Left ventricle myocardium inferior (tissue), 1 donor: ENCODE data around the gene OTOGL. TPM values are rescaled to one million over a fixed set of nuclear protein-coding genes. Genes with fewer than 3 reads are reported as not detected.
"Not testable (repeated sequence)": the region's sequence is repeated elsewhere in the genome, so short reads cannot be mapped to it uniquely, and the experiment has no call there.

ENCODE experiments used
- DNase-seq: peaks from one replicate; pipeline ENCODE4 v3.0.0-alpha.2; 2020
- H3K27ac ChIP-seq: fragments of 200-600 bp; replicated peaks from 2 replicates; pipeline ENCODE4 v1.8.0; 2021
- H3K27me3 ChIP-seq: fragments of 200-600 bp; 2 replicates; pipeline ENCODE4 v1.8.0; 2021; ENCODE audit warnings: low read depth
- H3K36me3 ChIP-seq: fragments of 200-600 bp; 2 replicates; pipeline ENCODE4 v1.8.0; 2021
- H3K4me1 ChIP-seq: fragments of 200-600 bp; 2 replicates; pipeline ENCODE4 v1.8.0; 2021
- H3K4me3 ChIP-seq: fragments of 200-600 bp; 2 replicates; pipeline ENCODE4 v1.8.0; 2021; ENCODE audit warnings: mild to moderate bottlenecking, moderate library complexity
- H3K9me3 ChIP-seq: fragments of 200-600 bp; replicated peaks from 2 replicates; pipeline ENCODE4 v1.8.0; 2021
- CTCF ChIP-seq: fragments of 200-600 bp; IDR thresholded peaks from 2 replicates; pipeline ENCODE4 v1.8.0; 2021; ENCODE audit warnings: antibody characterized with exemption, mild to moderate bottlenecking, borderline replicate concordance
- intact Hi-C: fragments of 100-400 bp; cut with micrococcal nuclease; formaldehyde crosslinking; loops from one replicate; pipeline ENCODE4 v1.11.0; 2022
- total RNA-seq: library from RNA; stranded (reverse); fragmentation: NEBNext Ultra II Directional; extraction: Animal tissue kit (Norgen Biotek cat#: 25700); gene quantifications from one replicate; pipeline ENCODE4 v1.2.1, GENCODE V29; 2021
- donor health status: DM: no; HTN: yes; CAD: no; lungs with severe emphysema.

Gene OTOGL
- total RNA-seq, 1 donor from 2014 or later, result 0.27 TPM

DNA sequence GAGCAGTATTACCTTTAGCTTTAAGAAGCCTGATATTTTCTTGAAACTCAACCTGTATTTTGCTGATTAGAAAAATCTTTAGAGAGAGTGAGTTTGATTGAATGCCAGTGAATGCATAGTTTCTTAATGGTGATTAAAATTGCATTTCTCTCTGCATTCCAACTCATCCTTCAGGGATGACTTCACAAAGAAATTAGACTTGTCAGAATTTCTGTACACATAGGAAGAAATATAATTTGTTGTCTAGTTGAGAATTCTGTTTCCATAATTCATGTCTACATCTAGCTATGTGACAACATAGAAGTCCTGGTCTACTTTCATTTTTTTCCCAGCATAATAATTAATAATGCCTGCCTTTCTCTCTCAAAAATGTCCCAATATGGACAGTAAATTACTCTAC is 136.6 kb downstream of the OTOGL start:
- Histone ChIP-seq H3K4me3 (no peak overlapping the region), H3K9me3 (peaks cover 6% of the 10 kb centered on the region), H3K36me3 (no peaks in the 10 kb centered on the region), H3K27ac (no peak overlapping the region), H3K27me3 (no peaks in the 10 kb centered on the region), H3K4me1 (no peaks in the 10 kb centered on the region)
- intact Hi-C loops, result no loop called here
- no peak for TF ChIP-seq CTCF
- no peak for DNase-seq

DNA sequence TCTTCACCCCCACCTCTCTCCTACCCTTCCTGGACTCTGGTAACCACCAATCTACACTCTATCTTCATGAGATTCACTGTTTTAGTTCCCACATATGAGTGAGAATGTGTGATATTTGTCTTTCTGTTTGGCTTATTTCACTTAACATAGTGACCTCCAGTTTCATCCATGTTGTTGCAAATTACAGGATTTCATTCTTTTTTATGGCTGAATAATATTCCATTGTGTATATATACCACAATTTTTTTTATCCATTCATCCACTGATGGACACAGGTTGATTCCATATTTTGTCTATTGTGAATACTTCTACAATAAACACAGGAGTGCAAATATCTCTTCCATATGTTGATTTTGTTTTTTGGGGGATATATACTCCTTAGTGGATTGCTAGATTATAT is 140.5 kb downstream of the OTOGL start:
- H3K4me3 ChIP-seq, result no peak overlapping the region
- no peak for TF ChIP-seq CTCF
- no peak overlapping the region for H3K27ac ChIP-seq
- H3K9me3 ChIP-seq, result peaks cover 6% of the 10 kb centered on the region
- intact Hi-C loops, result no loop called here
- DNase-seq, result no peak
- peaks cover 8% of the 10 kb centered on the region for H3K4me1 ChIP-seq
- no peaks in the 10 kb centered on the region for H3K36me3 ChIP-seq
- H3K27me3 ChIP-seq, result no peaks in the 10 kb centered on the region

DNA sequence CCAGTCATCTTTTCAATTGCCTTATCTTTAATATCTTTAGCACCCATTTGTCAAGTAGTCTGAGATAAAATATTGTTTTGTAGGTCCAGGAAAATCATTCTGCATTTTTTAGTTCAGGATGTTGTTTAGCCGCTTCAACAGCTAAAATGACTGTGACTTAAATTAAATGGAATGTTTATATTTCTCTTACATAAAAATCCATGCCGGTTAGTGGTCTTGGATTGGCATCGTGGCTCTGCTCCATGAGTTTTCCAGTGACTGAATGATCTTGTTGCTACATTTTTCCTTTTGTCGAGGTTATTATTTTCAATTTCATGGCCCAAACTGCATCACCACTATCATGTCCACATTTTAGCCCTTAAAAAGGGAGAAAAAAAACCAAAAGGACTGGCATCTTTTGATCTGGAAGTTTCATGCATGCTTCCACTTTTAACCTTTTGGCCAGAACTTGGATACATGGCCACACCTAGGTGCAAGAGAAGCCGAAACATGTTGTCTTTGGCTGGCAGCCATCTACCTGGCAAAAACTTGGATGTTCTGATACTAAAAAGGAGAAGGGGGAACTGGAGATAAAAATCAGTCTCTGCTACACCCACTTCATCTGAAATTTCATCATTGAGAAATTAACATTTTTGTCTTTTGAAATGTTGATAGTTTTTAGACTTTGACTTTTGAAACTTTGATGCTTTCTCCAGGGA is 142.4 kb downstream of the OTOGL start:
- no peak overlapping the region for H3K27ac ChIP-seq
- no peak overlapping the region for H3K4me3 ChIP-seq
- no peak for DNase-seq
- no peaks in the 10 kb centered on the region for H3K36me3 ChIP-seq
- H3K9me3 ChIP-seq, result peaks cover 6% of the 10 kb centered on the region
- TF ChIP-seq CTCF, result no peak
- H3K4me1 ChIP-seq, result peaks cover 8% of the 10 kb centered on the region
- H3K27me3 ChIP-seq, result no peaks in the 10 kb centered on the region
- intact Hi-C loops, result no loop called here

- Histone ChIP-seq H3K27ac (no peak overlapping the region), H3K27me3 (no peaks in the 10 kb centered on the region), H3K4me1 (peaks cover 8% of the 10 kb centered on the region), H3K36me3 (no peaks in the 10 kb centered on the region), H3K9me3 (peaks cover 6% of the 10 kb centered on the region), H3K4me3 (no peak overlapping the region)
- intact Hi-C loops, result no loop called here
- no peak for TF ChIP-seq CTCF
- DNase-seq, result no peak
Measured at GRCh38 chr12:80242321-80242720, 143.0 kb downstream of the OTOGL start.

GRCh38 chr12:80249581-80249980 is 150.2 kb downstream of the OTOGL start:
- H3K9me3 ChIP-seq, H3K4me1 ChIP-seq, H3K4me3 ChIP-seq, H3K27ac ChIP-seq, H3K36me3 ChIP-seq, DNase-seq, intact Hi-C loops, H3K27me3 ChIP-seq: not testable (repeated sequence)

GRCh38 chr12:80257920-80258319 is 158.6 kb downstream of the OTOGL start:
- no peaks in the 10 kb centered on the region for H3K4me1 ChIP-seq
- no peak for DNase-seq
- no peaks in the 10 kb centered on the region for H3K36me3 ChIP-seq
- no peaks in the 10 kb centered on the region for H3K27me3 ChIP-seq
- intact Hi-C loops, result no loop called here
- no peaks in the 10 kb centered on the region for H3K9me3 ChIP-seq
- H3K27ac ChIP-seq, result no peak overlapping the region
- TF ChIP-seq CTCF, result no peak
- H3K4me3 ChIP-seq, result no peak overlapping the region
